HEK293 (cell line): ENCODE results near the gene ZNF335.

Experiments used
- CTCF ChIA-PET: fragments of 350-600 bp; formaldehyde crosslinking; extraction: SDS; loops from one replicate; lab custom pipeline; 2021; ENCODE audit warnings: antibody characterized with exemption; lab: Yijun Ruan, JAX
- POLR2A ChIA-PET: fragments of 300-600 bp; formaldehyde crosslinking; extraction: SDS; loops from one replicate; lab custom pipeline; 2020; ENCODE audit warnings: antibody characterized with exemption, inconsistent platforms; lab: Yijun Ruan, JAX
- H3K27ac ChIP-seq: fragments of 200-500 bp; sonication (Bioruptor generic); 2 replicates; pipeline ENCODE4 v1.5.1; 2014; ENCODE audit warnings: low read depth, low read length, control low read depth, inconsistent platforms; ENCODE audit errors: extremely low read depth
- H3K36me3 ChIP-seq, 2 experiments: fragments of 200-500 bp in 1 of 2; sonication (Bioruptor generic) in 1 of 2; 1 replicate in 1 of 2; 2 replicates in 1 of 2; pipeline ENCODE4 v1.5.1; 2014 to 2017; ENCODE audit warnings: inconsistent platforms in 2 of 2, low read length in 2 of 2; ENCODE audit not compliant: control insufficient read depth in 2 of 2, insufficient read depth in 1 of 2
- H3K4me1 ChIP-seq: fragments of 200-500 bp; sonication (Bioruptor generic); 2 replicates; pipeline ENCODE4 v1.5.1; 2014; ENCODE audit warnings: mild to moderate bottlenecking, low read length, inconsistent platforms; ENCODE audit not compliant: control insufficient read depth, insufficient read depth
- H3K4me3 ChIP-seq: 2 replicates; pipeline ENCODE4 v1.5.1; 2011; ENCODE audit warnings: low read depth, mild to moderate bottlenecking, control low read depth, low read length, moderate library complexity
- H3K9me3 ChIP-seq: fragments of 200-500 bp; sonication (Bioruptor generic); 2 replicates; pipeline ENCODE4 v1.5.1; 2014; ENCODE audit warnings: low read depth, low read length, inconsistent platforms; ENCODE audit not compliant: control insufficient read depth, insufficient read depth
- EGR2 ChIP-seq: fragments of 450-650 bp; formaldehyde crosslinking; IDR thresholded peaks from 2 replicates; pipeline ENCODE4 v1.5.1; 2016; ENCODE audit warnings: low read depth, missing biosample characterization, missing genetic modification characterization
- GFI1B ChIP-seq: fragments of 450-650 bp; formaldehyde crosslinking; IDR thresholded peaks from 2 replicates; pipeline ENCODE4 v1.5.1; 2016; ENCODE audit warnings: missing biosample characterization, missing genetic modification characterization
- HOXC10 ChIP-seq: sonication (generic); formaldehyde crosslinking; IDR thresholded peaks from 2 replicates; pipeline ENCODE4 v1.8.1; 2023; ENCODE audit warnings: mild to moderate bottlenecking, missing genetic modification reagents
- IKZF3 ChIP-seq: fragments of 450-650 bp; IDR thresholded peaks from 2 replicates; pipeline ENCODE4 v1.5.0; 2018; ENCODE audit warnings: missing biosample characterization, mild to moderate bottlenecking, missing genetic modification characterization, moderate library complexity
- KLF10 ChIP-seq: fragments of 450-650 bp; IDR thresholded peaks from 2 replicates; pipeline ENCODE4 v1.5.1; 2018; ENCODE audit warnings: missing biosample characterization, mild to moderate bottlenecking, missing genetic modification characterization
- KLF16 ChIP-seq: fragments of 450-650 bp; formaldehyde crosslinking; IDR thresholded peaks from 2 replicates; pipeline ENCODE4 v1.5.1; 2017; ENCODE audit warnings: missing biosample characterization, missing genetic modification characterization
- KLF9 ChIP-seq: fragments of 450-650 bp; formaldehyde crosslinking; IDR thresholded peaks from 2 replicates; pipeline ENCODE4 v1.5.1; 2016; ENCODE audit warnings: missing biosample characterization, missing genetic modification characterization, low read depth
- OSR2 ChIP-seq: fragments of 450-650 bp; formaldehyde crosslinking; IDR thresholded peaks from 2 replicates; pipeline ENCODE4 v1.5.1; 2016; ENCODE audit warnings: missing biosample characterization, missing genetic modification characterization
- SP2 ChIP-seq: fragments of 450-650 bp; formaldehyde crosslinking; IDR thresholded peaks from 2 replicates; pipeline ENCODE4 v1.5.1; 2016; ENCODE audit warnings: missing biosample characterization, missing genetic modification characterization
- SP7 ChIP-seq: fragments of 450-650 bp; formaldehyde crosslinking; IDR thresholded peaks from 2 replicates; pipeline ENCODE4 v1.5.1; 2016; ENCODE audit warnings: missing biosample characterization, missing genetic modification characterization
- ZFHX2 ChIP-seq: fragments of 450-650 bp; formaldehyde crosslinking; conservative IDR thresholded peaks from 2 replicates; pipeline ENCODE4 v1.5.1; 2016; ENCODE audit warnings: missing biosample characterization, missing genetic modification characterization
- ZIC2 ChIP-seq: fragments of 450-650 bp; formaldehyde crosslinking; IDR thresholded peaks from 2 replicates; pipeline ENCODE4 v1.5.1; 2016; ENCODE audit warnings: missing biosample characterization, missing genetic modification characterization
- ZNF221 ChIP-seq: fragments of 450-650 bp; formaldehyde crosslinking; IDR thresholded peaks from 2 replicates; pipeline ENCODE4 v1.5.1; 2017; ENCODE audit warnings: missing biosample characterization, missing genetic modification characterization, borderline replicate concordance
- ZNF324 ChIP-seq: fragments of 450-650 bp; formaldehyde crosslinking; IDR thresholded peaks from 2 replicates; pipeline ENCODE4 v1.5.1; 2016; ENCODE audit warnings: missing biosample characterization, missing genetic modification characterization
- ZNF416 ChIP-seq: fragments of 450-650 bp; formaldehyde crosslinking; IDR thresholded peaks from 2 replicates; pipeline ENCODE4 v1.5.1; 2016; ENCODE audit warnings: missing biosample characterization, missing genetic modification characterization
- ZNF555 ChIP-seq: fragments of 450-650 bp; formaldehyde crosslinking; conservative IDR thresholded peaks from 2 replicates; pipeline ENCODE4 v1.5.1; 2017; ENCODE audit warnings: missing biosample characterization, mild to moderate bottlenecking, missing genetic modification characterization, inconsistent platforms
- ZNF664 ChIP-seq: fragments of 450-650 bp; formaldehyde crosslinking; IDR thresholded peaks from 2 replicates; pipeline ENCODE4 v1.5.1; 2016; ENCODE audit warnings: missing biosample characterization, missing genetic modification characterization
- ZNF707 ChIP-seq: fragments of 450-650 bp; formaldehyde crosslinking; IDR thresholded peaks from 2 replicates; pipeline ENCODE4 v1.5.1; 2016; ENCODE audit warnings: missing biosample characterization, missing genetic modification characterization
- ZSCAN23 ChIP-seq: fragments of 450-650 bp; formaldehyde crosslinking; IDR thresholded peaks from 2 replicates; pipeline ENCODE4 v1.5.1; 2016; ENCODE audit warnings: missing biosample characterization, missing genetic modification characterization
- ZXDB ChIP-seq: fragments of 450-650 bp; formaldehyde crosslinking; IDR thresholded peaks from 2 replicates; pipeline ENCODE4 v1.5.1; 2016; ENCODE audit warnings: missing biosample characterization, missing genetic modification characterization
- TF ChIP-seq, protein P1 (sequence below): fragments of 450-650 bp; formaldehyde crosslinking; IDR thresholded peaks from 2 replicates; pipeline ENCODE4; 2016; ENCODE audit warnings: missing biosample characterization, missing genetic modification characterization
- TF ChIP-seq, protein P2 (sequence below): fragments of 450-650 bp; formaldehyde crosslinking; IDR thresholded peaks from 2 replicates; pipeline ENCODE4 v1.5.1; 2016; ENCODE audit warnings: missing biosample characterization, missing genetic modification characterization, low read depth
- TF ChIP-seq, protein P3 (sequence below): IDR thresholded peaks from 2 replicates; pipeline ENCODE4 v1.6.1; 2011; ENCODE audit warnings: mild to moderate bottlenecking, low read depth, low read length, borderline replicate concordance
- TF ChIP-seq, protein P4 (sequence below): fragments of 450-650 bp; formaldehyde crosslinking; IDR thresholded peaks from 2 replicates; pipeline ENCODE4 v1.5.1; 2016; ENCODE audit warnings: missing biosample characterization, missing genetic modification characterization
- TF ChIP-seq, protein P5 (sequence below): fragments of 450-650 bp; formaldehyde crosslinking; IDR thresholded peaks from 2 replicates; pipeline ENCODE4 v1.5.1; 2016; ENCODE audit warnings: missing biosample characterization, missing genetic modification characterization
- TF ChIP-seq, protein P6 (sequence below): fragments of 450-650 bp; formaldehyde crosslinking; optimal IDR thresholded peaks from 2 replicates; pipeline ENCODE3; 2016; ENCODE audit warnings: missing biosample characterization, mild to moderate bottlenecking, missing genetic modification characterization

Gene ZNF335

DNA sequence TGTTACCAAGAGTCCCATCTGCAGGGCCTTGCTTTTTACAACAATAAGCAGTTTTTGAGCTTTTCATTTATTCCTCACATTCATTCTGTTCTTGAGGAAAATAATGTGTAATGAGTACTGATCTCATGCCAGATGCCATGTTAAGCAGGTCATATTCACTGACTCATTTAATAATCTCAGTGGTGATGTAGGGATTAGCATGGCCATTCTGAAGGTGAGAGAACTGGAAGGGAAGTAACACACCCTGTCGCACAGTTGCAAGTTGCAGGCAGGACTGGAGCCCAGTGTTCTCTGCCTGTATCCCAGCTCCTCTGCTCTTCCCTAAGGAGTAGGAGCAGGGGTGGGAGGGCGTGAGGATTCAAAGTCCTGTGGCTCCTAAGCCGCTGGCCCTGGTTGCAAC is 31.9 kb downstream of the ZNF335 start (continued):
- no peak for TF ChIP-seq SP7 (tag by site-specific recombination)
- no peak for TF ChIP-seq ZNF707 (tag by site-specific recombination)
- no peak for TF ChIP-seq EGR2 (tag by site-specific recombination)
- TF ChIP-seq ZNF221 (tag by site-specific recombination), result no peak
- TF ChIP-seq, protein P1, sequence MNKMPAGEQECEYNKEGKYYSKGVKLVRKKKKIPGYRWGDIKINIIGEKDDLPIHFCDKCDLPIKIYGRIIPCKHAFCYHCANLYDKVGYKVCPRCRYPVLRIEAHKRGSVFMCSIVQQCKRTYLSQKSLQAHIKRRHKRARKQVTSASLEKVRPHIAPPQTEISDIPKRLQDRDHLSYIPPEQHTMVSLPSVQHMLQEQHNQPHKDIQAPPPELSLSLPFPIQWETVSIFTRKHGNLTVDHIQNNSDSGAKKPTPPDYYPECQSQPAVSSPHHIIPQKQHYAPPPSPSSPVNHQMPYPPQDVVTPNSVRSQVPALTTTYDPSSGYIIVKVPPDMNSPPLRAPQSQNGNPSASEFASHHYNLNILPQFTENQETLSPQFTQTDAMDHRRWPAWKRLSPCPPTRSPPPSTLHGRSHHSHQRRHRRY (tag by site-specific recombination), result no peak
- TF ChIP-seq ZNF416 (tag by site-specific recombination), result no peak

DNA sequence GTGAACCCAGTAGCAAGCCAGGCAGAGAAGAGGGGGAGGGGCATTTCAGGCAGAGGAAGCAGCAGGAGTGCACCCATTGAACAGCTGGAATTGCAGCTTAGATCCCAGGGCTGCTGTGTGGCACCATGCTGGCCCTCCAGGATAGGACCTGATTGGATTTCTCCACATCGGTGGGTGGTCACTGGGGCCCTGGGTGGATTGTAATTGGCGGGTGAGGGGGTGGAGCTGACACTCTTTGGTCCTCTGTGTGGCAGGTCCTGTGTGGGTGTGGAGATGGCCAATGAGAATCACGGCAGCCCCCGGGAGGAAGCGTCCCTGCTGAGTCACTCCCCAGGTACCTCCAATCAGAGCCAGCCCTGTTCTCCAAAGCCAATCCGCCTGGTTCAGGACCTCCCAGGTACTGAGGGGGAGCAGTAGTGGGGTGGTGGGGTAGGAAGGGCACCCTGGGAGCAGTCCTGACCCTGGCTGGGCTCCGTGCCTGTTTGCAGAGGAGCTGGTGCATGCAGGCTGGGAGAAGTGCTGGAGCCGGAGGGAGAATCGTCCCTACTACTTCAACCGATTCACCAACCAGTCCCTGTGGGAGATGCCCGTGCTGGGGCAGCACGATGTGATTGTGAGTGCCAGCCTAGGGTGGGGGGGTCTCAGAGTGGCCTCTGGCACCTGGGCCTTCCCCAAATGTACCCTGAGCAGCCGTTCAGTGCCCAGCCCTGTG is 33.1 kb downstream of the ZNF335 start:
- POLR2A ChIA-PET, result interaction anchor here (1.0 to 2.8 kb wide), 3 partner anchors 10 to 19 kb away, joined by 3 to 8 read pairs (median 5); no protein-coding TSS in a partner anchor
- H3K36me3 ChIP-seq, result peaks cover 6 to 51% of the 10 kb centered on the region in 2 experiments; a peak in 2 of 3 replicates

DNA sequence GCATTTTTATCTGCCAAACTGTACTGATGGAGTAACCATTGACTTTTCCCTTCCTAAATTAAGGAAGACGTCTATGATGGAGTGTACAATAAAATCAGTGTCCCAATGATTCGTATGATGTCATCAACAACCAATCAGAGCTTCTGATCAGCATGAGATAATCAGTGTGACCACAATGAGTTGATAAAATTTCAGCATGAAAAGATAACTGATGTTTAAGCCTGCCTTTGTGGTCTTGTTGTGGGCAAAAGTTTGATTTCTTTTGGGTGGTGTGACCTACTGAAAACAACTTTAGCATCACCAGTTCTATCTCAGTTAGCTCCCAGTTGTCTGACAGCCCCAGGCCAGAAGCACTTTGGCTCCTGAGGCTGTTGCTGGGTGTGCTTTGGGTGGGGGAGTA is 34.2 kb downstream of the ZNF335 start:
- CTCF ChIA-PET, result interaction anchor here (0.6 to 2.6 kb wide), 6 partner anchors 9 to 533 kb away, joined by 3 to 14 read pairs (median 5); no protein-coding TSS in a partner anchor
- POLR2A ChIA-PET, result interaction anchor here (0.6 to 2.8 kb wide), 5 partner anchors 13 to 132 kb away, joined by 3 to 8 read pairs (median 5); partner anchors contain the start of gene ZSWIM1
- Histone ChIP-seq H3K9me3 (no peaks in the 10 kb centered on the region), H3K4me3 (no peak overlapping the region), H3K4me1 (peaks cover 9% of the 10 kb centered on the region), H3K36me3 (peaks cover 6 to 40% of the 10 kb centered on the region in 2 experiments; a peak in 2 of 3 replicates), H3K27ac (no peak overlapping the region)
- TF ChIP-seq ZNF221 (tag by site-specific recombination), result no peak
- TF ChIP-seq ZSCAN23 (tag by site-specific recombination), result no peak
- TF ChIP-seq HOXC10, result no peak
- TF ChIP-seq IKZF3 (tag by site-specific recombination), result peak; percentile 39; the same call in 1 of the 2 replicates
- TF ChIP-seq, protein P2, sequence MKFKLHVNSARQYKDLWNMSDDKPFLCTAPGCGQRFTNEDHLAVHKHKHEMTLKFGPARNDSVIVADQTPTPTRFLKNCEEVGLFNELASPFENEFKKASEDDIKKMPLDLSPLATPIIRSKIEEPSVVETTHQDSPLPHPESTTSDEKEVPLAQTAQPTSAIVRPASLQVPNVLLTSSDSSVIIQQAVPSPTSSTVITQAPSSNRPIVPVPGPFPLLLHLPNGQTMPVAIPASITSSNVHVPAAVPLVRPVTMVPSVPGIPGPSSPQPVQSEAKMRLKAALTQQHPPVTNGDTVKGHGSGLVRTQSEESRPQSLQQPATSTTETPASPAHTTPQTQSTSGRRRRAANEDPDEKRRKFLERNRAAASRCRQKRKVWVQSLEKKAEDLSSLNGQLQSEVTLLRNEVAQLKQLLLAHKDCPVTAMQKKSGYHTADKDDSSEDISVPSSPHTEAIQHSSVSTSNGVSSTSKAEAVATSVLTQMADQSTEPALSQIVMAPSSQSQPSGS (tag by site-specific recombination), result peak; percentile 97
- TF ChIP-seq, protein P3, sequence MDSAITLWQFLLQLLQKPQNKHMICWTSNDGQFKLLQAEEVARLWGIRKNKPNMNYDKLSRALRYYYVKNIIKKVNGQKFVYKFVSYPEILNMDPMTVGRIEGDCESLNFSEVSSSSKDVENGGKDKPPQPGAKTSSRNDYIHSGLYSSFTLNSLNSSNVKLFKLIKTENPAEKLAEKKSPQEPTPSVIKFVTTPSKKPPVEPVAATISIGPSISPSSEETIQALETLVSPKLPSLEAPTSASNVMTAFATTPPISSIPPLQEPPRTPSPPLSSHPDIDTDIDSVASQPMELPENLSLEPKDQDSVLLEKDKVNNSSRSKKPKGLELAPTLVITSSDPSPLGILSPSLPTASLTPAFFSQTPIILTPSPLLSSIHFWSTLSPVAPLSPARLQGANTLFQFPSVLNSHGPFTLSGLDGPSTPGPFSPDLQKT, result no peak
- TF ChIP-seq GFI1B (tag by site-specific recombination), result peak; percentile 50; the same call in 1 of the 2 replicates
- 0 out of 2 replicates have a peak, but pooled peaks have one; percentile 38 for TF ChIP-seq SP7 (tag by site-specific recombination)
- 0 out of 2 replicates have a peak, but pooled peaks have one; percentile 31 for TF ChIP-seq KLF10
- peak; percentile 79 for TF ChIP-seq OSR2 (tag by site-specific recombination)
- TF ChIP-seq KLF16 (tag by site-specific recombination), result peak; percentile 75
- peak; percentile 47 for TF ChIP-seq ZXDB (tag by site-specific recombination)
- TF ChIP-seq ZNF664 (tag by site-specific recombination), result peak; percentile 59; the same call in 1 of the 2 replicates
- TF ChIP-seq, protein P4, sequence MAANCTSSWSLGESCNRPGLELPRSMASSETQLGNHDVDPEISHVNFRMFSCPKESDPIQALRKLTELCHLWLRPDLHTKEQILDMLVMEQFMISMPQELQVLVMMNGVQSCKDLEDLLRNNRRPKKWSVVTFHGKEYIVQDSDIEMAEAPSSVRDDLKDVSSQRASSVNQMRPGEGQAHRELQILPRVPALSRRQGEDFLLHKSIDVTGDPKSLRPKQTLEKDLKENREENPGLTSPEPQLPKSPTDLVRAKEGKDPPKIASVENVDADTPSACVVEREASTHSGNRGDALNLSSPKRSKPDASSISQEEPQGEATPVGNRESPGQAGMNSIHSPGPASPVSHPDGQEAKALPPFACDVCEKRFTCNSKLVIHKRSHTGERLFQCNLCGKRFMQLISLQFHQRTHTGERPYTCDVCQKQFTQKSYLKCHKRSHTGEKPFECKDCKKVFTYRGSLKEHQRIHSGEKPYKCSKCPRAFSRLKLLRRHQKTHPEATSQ, result no peak

More for the DNA sequence above, 33.1 kb downstream of the ZNF335 start:
- no peak overlapping the region for H3K4me3 ChIP-seq
- H3K27ac ChIP-seq, result no peak overlapping the region
- CTCF ChIA-PET, result interaction anchor here (0.9 to 2.6 kb wide), 3 partner anchors 10 to 139 kb away, joined by 3 to 14 read pairs (median 5); no protein-coding TSS in a partner anchor
- TF ChIP-seq EGR2 (tag by site-specific recombination), result peak; percentile 90
- TF ChIP-seq, protein P5, sequence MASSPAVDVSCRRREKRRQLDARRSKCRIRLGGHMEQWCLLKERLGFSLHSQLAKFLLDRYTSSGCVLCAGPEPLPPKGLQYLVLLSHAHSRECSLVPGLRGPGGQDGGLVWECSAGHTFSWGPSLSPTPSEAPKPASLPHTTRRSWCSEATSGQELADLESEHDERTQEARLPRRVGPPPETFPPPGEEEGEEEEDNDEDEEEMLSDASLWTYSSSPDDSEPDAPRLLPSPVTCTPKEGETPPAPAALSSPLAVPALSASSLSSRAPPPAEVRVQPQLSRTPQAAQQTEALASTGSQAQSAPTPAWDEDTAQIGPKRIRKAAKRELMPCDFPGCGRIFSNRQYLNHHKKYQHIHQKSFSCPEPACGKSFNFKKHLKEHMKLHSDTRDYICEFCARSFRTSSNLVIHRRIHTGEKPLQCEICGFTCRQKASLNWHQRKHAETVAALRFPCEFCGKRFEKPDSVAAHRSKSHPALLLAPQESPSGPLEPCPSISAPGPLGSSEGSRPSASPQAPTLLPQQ (tag by site-specific recombination), result no peak
- no peak for TF ChIP-seq ZNF555
- TF ChIP-seq, protein P6, sequence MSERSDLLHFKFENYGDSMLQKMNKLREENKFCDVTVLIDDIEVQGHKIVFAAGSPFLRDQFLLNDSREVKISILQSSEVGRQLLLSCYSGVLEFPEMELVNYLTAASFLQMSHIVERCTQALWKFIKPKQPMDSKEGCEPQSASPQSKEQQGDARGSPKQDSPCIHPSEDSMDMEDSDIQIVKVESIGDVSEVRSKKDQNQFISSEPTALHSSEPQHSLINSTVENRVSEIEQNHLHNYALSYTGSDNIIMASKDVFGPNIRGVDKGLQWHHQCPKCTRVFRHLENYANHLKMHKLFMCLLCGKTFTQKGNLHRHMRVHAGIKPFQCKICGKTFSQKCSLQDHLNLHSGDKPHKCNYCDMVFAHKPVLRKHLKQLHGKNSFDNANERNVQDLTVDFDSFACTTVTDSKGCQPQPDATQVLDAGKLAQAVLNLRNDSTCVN, result no peak
- peak; percentile 62 for TF ChIP-seq ZFHX2 (tag by site-specific recombination)
- TF ChIP-seq ZIC2 (tag by site-specific recombination), result peak; percentile 97
- no peak for TF ChIP-seq ZNF324
- TF ChIP-seq KLF9 (tag by site-specific recombination), result no peak
- TF ChIP-seq SP2, result peak; percentile 67
- H3K4me1 ChIP-seq, result peaks cover 9% of the 10 kb centered on the region
- no peaks in the 10 kb centered on the region for H3K9me3 ChIP-seq
